Fibroblast of villous mesenchyme (primary cell): ENCODE data around the gene MZT1. TPM values are rescaled to one million over a fixed set of nuclear protein-coding genes. Genes with fewer than 3 reads are reported as not detected.

ENCODE experiments used
- small RNA-seq: library from RNA; depleted of rRNA; stranded (forward); fragments of <200 nt; gene quantifications from one replicate; pipeline ENCODE3, GENCODE V24; 2012
- total RNA-seq: library from RNA; depleted of rRNA; stranded (reverse); fragments of >200 nt; gene quantifications from 2 replicates; pipeline ENCODE4 v1.2.3, GENCODE V29; 2012

The MZT1 gene
- total RNA-seq, 1 donor, result 21.2 TPM

Small RNA genes within 50 kb of the gene (small RNA-seq; reads per million reads assigned to genes)
- not detected for gene RNU6-80P

Other genes starting within 250 kb of the MZT1 start
- 5.5 and 13.0 TPM in 2 replicates for gene BORA, start 294 bp upstream of the MZT1 start, total RNA-seq
- 32.5 and 35.0 TPM in 2 replicates for gene DIS3, start 54.3 kb upstream of the MZT1 start, total RNA-seq
- 23.5 and 25.0 TPM in 2 replicates for gene PIBF1, start 54.5 kb upstream of the MZT1 start, total RNA-seq